ENCODE measurements around the gene MORN1.

Gene MORN1

DNA sequence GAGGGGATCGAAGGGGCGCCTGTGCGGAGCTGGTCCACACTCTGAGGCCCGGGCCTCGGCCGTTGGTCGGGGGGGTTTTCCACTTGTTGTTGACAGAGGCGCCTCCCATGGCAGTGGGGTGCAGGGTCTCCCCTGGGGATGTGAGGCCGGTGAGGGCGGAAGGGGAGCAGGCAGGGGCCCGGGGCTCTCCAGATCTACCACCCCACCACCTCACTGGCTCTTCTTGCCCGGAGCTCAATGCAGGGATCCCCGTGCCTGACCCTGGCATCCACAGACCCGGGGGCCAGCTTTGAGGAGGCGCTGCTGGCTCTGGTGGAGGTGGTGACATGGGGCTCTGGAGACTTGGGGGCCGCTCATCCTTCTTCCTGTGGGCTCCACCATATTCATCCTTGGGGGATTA, 28.1 kb upstream of the MORN1 start:
- no peak for DNase-seq (ENCODE audit: low read depth)

DNA sequence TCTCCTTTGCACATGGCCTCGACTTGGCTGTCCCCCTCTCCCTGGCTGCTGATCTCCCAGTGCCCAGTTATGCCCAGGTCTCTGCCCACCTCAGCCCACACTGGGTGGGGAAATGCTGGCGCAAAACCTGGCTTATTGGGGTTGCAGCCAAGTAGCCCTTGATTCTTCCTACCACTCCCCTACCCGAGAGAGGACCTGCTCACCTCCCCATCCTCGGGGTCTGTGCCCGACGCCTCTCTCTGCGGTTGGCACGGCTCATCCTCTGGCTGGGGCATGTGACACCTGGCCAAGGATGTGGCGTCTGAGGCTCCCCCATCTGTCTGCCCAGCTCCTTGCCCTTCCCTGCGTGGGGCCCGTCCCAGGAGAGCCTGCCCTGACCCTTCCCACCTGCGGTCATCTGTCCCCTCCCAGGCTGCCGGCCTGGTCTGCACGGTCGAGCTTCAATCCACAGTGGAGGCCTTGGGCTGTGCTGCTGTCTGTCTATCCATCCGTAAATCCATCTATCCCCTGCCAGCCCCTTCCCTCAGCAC, 27.5 kb upstream of the MORN1 start:
- DNase-seq (ENCODE audit: low read depth), result no peak

DNA sequence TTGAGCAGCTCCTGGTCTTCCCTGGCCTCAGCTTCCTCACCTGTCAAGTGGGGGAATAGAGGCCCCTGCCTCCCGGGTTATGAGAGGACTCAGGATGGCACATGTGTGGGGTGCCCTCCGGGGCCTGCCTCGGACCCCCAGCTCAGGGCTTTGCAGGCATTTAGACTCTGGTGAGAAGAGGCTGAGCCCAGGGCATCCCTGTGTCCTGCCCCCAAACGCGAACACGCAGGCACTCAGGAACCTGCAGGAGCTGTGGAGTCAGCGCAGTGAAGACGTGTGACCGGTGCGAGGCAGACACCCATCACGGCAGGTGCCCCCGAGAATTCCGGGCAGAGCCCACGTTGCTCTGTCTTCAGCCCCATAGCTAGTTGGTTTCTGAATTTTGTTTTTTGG, 26.5 kb upstream of the MORN1 start:
- no peak for DNase-seq (ENCODE audit: low read depth)

DNA sequence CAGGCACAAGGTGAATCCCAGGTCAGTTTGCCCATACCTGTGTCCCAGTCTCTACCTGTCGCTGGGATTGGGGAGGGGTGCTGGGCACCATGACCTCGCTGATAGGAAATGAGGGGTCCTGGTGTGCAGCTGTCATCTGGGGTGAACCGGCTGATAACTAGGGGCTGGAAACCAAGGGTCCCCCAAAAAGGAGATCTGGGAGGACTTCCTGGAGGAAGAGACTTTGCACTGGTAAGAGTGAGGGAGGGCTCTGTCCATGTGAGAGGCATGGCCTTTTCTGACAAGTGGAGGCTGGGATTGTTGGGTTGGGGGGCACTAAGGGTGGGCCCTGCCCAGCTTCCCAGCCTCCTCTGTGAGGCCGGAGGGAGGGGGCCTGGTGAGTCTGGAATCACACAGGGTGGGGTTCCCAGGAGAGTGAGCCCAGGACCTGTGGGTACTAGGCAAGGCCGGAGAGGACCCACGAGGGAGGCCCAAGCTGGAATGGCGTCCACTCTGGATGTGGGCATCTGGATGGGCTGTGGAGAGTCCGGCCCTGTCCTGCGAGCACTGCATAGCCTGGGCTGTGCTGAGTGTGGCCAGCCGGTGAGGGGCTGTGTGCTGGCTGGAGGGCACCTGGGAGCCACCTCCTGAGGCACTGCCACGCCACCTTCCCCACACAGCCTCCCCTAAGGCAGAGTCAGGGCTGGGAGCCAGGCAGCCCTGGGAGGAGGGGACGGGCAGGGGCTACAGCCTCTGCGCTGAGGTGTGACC, 25.9 kb upstream of the MORN1 start:
- DNase-seq (ENCODE audit: low read depth), result no peak

DNA sequence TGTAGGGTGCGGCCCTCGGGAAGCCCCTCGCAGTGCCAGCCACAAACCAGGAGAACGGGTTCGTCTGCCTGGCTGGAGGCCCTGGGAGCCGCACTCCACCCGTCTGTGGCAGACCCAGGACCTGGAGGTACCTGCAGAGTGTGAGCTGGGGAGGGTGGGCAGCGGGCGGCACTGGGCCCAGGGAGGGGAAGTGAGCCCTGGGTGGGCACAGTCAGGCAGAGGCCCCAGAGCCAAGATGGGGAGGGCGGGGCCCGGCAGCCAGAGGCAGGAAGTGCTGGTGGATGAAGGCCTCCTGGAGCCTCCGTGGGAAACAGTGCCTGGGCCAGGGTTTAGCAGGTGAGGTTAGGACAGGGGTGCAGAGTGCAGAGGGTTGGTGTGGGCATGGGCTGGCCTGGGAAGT, 25.0 kb upstream of the MORN1 start:
- no peak for DNase-seq (ENCODE audit: low read depth)

DNA sequence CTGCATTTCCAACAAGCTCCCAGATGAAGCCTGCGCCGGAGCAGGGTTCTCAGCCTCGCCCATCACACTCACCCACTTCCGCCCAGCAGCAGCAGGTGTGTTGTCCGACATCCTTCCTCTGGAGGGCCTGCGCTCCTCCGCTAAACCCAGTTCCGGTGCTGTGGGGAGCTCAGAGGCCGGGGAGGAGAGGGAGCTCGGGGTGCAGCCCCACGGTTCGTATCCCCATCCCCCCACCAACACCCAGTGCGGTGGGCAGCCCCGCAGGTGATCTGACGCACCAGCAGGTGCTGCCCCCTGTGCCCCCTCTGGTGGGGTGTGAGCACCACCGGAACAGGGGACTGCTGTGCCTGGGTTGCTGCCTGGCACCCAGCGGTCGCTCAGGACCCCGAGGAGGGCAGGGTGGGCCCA, 24.5 kb upstream of the MORN1 start:
- DNase-seq (ENCODE audit: low read depth), result no peak

DNA sequence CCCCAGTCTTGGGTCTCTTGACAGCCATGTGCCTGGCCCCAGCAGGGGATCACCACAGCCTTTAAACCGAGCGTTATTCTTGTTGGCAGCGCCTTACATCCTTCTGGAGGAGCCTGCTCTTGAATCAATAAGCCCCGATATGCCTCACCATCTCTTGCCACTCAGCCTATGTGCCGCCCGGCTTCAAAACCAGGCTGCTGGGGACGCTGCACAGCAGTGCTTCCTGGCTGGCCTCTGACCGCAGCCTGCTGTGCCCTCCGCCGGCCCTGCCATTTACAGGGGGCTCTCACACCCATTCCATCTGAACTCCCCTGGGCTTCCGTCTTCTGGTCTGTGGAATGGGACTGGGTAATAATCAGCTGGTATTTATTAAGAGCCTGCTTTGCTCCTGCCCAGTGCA, 24.0 kb upstream of the MORN1 start:
- no peak for DNase-seq (ENCODE audit: low read depth)

DNA sequence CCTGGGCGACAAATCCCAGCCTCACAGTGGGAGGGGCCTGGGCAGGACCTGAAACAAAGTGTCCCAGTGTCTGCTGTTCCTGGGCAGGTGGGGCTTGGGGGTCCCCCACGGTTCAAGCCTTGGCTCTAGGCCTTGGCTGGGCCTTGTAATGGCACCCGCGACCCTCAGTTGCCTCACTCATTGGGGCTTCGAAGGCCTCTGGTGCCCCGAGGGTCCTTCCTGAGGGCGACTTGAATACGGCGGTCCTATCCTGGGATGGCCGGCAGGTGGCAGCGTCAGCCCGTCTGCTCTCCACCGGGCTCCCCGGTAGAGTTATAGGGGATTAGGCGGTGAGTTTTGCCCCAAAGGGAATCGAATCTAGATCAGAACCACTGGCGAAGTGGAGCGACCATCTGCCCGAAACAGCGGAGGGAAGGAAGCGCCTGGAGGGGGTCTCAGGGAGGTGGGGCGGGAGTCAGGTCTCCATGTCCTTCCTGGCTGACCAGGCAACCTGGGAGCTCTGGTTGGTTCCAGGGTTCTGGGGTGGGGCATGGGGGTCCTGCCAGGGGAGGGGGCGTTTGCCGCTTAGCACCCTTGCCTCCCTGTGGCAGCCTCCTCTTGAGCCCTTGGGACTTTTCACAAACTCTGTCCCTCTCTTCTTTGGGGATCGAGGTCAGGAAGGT, 23.1 kb upstream of the MORN1 start:
- peak; percentile 70 for DNase-seq (ENCODE audit: low read depth)

DNA sequence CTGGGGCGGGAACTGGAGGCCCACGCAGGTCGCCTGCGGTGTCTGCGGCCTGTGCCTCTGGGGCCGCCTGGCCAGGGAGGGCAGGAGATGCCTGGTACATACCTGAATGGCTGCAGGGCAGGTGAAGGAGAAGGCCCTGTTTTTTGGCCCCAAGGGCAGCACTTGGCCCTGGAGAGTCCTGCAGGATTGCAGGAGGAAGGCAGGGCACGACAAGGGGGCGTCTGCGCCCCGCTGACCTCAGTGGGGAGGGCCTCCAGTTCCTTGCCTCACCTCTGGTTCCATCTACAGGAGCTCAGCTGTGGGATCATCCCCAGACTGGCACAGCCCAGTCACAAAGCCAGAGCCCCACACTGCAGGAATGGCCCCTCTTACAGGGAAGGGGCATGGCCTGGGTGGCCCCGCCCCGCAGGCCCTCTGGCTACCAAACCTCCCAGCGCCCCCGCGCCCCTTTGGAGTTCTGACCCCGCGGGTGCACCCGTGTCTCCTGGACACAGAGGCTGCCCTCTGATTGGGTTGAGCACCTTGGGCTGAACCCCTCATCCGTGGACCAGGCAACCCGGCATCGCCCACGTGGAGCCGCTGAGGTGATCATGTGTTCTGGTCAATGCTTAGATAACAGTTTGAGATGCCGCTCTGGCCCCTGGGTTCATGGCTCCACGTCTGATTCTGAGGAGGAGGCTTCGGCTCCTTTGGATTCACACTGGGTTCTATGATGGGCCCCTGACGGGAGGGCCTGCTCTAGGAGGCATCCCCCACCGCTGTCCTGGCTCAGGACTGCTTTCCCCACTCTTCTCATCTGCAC, 22.3 kb upstream of the MORN1 start:
- no peak for DNase-seq (ENCODE audit: low read depth)

DNA sequence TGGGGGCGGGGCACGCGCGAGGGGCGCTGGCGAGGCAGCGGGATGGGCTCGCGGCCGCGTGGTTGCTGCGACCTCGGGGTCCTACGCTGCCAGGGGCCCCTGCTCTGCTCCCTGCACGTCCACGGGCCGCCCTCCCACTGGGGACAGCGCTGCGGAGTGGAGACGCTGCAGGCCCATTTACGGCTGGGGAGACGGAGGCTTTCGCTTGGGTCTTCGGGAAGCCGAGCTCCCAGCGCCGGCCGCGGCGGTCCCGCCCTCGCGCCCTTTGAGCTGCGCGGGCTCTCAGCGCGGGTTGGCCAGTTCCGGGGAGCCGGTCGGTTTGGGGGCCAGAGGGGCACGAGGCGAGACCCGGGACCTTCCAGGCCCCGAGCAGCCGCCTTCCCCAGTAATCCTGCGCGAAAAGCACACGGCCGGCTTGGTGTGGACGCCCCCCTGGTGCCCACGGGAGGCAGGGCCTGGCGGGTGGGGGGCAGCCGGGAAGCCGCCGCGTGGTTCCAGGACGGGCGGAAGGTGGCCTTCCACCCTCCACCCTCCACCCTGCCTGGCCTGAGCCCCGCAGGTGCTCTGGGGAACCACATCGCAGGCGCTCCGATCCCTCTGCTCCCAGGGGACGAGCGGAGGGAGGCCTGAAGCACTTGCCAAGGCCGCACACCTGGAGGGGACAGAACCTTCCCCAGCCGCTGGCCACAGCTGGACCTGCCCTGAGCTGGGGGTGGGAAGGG, 21.6 kb upstream of the MORN1 start:
- DNase-seq (ENCODE audit: low read depth), result no peak

DNA sequence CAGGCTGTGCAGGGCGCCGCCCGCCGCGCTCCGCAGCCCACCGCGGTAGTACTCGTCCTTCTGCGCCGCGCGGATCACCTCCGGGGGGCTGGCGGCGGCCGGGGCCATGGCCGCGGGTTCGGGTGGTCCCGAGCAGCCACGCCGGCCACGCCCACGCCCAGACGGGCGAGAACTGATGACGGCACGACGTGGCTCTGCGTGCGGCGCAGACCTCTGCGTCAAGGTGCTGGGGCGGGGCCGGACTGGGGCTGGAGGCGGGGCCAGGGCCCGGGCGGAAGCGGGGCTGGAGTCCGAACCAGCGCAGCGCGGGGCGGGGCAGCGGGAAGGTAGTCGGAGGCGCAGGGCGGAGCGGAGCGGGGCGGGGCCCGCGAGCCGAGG, 21.0 kb upstream of the MORN1 start, which contains the start of gene PEX10:
Gene PEX10, minus strand, starts transcription at position 170 of the 378 bp plus-strand sequence. Its CDS starts 62 bp downstream, at position 108.
- DNase-seq (ENCODE audit: low read depth), result peak; percentile 99

DNA sequence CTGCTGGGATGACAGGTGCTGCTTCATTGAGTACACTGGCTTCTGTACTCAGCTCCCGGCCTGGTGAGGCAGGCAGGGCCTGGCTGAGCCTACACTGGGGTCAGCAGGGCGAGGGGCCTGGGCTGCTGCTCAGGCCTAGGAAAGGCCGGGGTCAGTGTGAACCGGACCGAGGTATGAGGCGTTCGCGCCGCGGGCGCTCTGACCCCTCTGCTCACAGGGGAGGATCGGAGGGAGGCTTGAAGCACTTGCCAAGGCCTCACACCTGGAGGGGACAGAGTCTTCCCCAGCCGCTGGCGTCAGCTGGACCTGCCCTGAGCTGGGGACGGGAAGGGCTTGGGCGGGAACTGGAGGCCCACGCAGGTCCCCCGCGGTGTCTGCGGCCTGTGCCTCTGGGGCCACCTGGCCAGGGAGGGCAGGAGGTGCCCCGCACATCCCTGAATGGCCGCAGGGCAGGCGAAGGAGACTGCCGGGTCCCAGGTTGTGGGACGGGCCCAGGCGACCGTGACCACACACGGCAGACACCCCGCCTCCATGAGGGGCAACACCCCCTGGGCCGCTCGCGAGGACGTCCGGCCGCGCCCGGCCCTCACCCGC, 20.5 kb upstream of the MORN1 start:
- DNase-seq (ENCODE audit: low read depth), result no peak

DNA sequence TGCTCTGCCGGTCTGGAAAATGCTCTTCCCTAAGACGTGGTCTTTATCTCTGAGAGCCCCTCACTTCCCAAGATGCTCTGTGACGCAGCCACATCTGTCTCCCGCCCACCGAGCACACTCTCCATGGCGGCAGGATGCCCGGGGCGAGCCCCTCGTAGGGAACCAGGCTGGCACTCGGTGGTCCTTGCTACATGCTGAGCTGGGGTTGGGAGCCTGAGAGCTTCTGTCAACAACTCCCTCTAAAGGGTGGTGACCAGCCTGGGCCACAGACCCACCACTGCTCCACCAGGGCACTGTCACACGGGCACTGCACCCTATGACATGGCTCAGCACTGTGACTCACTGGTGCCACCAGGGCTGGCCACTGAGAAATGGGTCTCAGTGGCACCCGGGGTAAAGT, 18.4 kb upstream of the MORN1 start:
- DNase-seq (ENCODE audit: low read depth), result no peak

DNA sequence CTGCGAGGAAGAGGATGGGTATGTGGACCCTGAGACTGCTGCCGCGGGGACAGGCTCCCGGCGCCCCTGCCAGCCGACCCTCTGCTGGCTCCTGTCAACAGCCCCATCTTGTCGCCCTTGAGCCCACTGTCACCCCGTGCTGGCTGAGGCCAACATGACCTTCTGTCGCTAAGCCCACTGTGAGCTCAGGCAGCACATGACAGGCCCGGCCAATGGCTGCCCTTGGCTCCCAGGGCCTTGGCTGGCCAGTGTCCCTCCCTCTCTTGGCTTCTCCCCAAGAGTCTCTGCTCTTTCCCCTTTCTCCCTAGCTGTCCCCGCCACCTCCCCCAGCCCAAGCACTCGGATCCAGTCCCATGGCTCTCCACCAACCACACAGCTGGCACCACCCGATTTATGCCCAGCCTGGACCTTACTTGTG, 17.5 kb upstream of the MORN1 start:
- DNase-seq (ENCODE audit: low read depth), result no peak

DNA sequence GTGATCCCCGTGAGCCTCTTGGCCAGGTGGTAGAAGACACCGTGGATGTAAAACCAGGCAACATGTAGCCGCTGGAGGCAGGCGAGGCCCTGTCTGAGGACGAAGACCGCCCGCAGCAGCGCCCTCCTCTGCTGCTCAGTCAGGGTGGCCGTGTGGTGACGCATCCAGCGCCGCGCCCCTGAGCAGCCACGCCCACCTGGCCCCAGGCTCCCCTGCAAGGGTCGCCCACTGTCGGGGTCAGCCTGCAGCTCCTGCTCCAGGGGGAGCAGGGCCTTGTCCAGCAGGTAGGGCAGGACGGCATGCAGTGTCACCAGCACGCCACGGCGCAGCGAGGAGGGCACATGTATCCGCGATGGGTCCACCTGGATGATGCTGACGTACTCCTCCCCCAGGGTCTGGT, 17.1 kb upstream of the MORN1 start:
- DNase-seq (ENCODE audit: low read depth), result no peak

DNA sequence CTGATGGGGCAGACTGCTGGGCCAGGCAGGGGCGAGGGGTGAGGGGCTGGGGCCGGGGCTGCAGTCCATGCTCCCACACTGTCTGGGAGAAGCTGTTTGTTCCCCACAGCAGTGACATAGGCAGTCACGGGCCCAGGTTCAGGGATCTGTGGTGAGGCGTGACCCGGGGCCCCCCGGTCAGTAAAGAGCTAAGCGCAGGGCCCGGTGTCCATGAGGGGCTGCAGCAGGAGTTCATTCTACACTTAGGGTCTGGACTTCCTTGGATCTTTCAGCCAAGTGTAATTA, 16.6 kb upstream of the MORN1 start:
- DNase-seq (ENCODE audit: low read depth), result no peak

DNA sequence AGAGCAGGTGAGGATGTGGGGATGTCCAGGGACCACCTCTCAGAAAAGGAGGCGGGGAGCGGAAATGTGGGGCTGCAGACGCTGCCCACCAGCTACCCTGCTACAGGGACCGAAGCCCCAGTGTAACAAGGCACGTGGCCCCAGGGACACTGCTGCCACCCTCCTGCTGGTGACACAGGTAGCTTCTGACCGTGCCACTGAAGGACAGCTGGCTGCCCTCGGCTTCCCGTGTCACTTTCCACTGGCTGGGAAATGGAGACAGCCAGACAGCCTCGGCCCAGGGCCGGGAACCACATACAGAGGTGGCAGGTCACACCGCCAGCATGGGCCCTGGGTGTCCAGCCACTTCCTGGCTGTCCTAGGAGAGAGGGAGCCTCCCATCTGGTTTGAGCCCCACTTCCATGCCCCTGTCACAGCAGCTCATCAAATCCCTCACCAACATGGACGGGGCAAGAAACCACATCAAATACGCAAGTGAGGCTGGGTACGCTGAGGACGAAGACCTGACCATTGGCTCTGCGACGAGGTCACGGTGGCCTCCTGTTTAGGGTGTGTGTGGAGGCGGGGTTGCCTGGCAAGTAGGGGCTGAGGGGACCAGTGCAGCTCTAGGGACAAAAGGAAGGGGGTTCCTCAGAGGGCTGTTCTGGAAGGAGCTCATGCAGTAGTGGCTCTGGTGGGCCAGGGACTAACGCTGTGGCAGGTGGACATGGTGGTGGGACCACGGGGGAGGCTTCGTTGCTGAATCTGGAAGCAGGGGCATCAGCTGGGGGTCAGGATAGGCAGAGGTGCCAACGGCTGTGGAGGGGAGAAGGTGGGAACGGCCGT, 16.0 kb upstream of the MORN1 start:
- no peak for DNase-seq (ENCODE audit: low read depth)

DNA sequence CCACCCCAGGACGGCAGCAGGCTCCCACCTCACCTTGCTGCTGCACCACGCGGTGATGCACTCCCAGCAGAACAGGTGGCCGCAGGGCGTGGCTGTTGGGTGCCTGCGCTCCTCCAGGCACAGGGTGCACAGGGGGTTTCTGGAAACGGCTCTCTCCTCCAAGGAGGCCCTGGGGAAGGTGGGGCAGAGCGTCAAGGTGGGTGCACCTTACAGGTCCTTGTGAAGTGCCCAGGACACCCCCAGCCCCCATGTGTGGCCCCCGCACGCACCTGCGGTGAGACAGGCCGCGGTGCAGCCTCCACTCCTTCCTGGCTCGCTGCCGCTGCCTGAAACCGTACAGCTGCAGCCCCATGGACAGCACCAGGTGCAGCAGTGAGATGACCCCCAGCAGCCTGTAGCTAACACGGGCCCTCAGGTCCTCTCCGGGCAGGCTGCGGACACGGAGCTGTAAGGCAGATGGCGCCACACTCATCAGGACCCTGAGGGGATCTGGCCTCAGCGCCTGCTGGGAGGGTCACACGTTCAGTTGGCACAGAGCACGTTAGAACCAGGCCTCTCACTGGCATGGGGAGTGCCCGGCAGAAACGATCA, 15.2 kb upstream of the MORN1 start:
- DNase-seq (ENCODE audit: low read depth), result no peak

DNA sequence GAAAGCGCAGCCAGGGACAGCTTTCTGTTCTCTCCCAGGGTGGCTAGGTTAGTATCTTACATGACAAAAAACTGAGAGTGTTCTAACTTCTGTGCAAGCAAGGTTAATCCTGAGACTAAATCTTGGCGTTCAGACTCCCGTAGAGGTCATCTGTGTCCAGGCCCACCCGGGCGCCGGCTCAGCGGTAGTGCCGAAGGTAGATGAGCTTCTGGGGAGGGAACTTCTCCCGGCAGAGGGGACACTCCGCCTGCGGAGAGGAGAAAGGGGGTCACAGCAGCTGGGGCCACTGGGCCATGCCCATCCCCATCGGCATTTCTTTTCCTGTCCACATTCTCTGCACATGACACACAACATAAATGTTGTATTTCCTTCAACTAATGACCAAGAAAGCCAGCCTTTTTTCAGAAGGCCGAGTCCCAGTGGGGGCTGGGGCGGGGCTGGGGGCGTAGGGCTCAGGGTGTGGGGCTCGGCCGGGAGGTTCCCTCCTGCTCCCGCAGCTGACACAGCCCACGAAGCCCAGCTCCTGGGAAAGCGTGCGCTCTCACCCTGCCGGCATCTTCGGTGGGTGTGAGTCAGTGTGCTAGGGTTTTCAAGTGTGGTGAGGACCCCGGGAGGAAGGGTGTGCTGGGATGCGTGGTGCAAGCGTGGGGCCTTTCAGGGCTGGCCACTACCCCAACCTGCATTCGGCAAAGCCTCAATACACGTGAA, 14.4 kb upstream of the MORN1 start:
- DNase-seq (ENCODE audit: low read depth), result no peak

DNA sequence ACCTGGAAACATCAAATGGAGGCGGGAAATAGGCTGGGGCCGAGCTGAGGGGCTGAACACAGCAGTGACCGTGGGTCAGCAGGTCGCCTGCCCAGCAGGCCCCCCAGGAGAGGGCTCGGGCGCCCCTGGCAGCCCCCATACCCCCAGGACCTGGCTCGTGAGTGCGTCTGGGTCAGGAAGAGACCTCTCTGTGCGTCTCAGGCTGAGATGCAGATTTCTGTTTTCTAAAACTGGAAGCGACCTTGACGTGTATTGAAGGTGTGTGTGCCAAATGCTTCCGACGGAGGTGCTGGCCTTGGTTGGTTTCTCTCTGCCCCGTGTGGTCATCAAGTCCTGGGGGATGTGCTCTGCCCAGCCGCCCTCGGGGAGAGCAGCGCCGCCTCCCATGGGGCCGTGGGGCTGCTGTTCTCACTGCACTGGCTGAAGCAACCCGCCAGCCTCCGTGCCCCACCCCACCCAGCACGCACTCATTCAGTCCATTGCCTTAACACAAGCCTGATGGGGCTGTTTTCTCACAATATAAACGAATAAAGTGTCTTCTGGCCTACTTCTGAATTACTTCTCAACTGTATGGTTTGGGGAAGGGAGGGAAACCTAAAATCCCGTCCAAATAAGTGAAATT, 13.6 kb upstream of the MORN1 start:
- no peak for DNase-seq (ENCODE audit: low read depth)

Data from activated gamma-delta T cell treated with anti-CD3 and anti-CD28 coated beads, Interleukin-2, amount 50 U/mL, for 16 hours (primary cell).